Parathyroid adenoma (tissue), 2 donors: ENCODE data around the gene CD28.

ENCODE experiments used
- H2AFZ ChIP-seq: fragments of 300-600 bp; sonication (generic); one replicate; pipeline ENCODE4 v1.7.0; 2017; ENCODE audit warnings: antibody characterized with exemption, mild to moderate bottlenecking
- H3K27ac ChIP-seq: fragments of 300-600 bp; sonication (generic); one replicate; pipeline ENCODE4 v1.7.0; 2017
- H3K27me3 ChIP-seq: fragments of 300-600 bp; sonication (generic); one replicate; pipeline ENCODE4 v1.7.0; 2017; ENCODE audit warnings: low read length; ENCODE audit not compliant: control insufficient read depth, insufficient read depth
- H3K36me3 ChIP-seq: fragments of 300-600 bp; sonication (generic); one replicate; pipeline ENCODE4 v1.7.0; 2017; ENCODE audit warnings: low read length; ENCODE audit not compliant: control insufficient read depth, insufficient read depth
- H3K4me1 ChIP-seq: fragments of 300-600 bp; sonication (generic); one replicate; pipeline ENCODE4 v1.7.0; 2017; ENCODE audit warnings: control low read depth
- H3K4me2 ChIP-seq: fragments of 300-600 bp; sonication (generic); one replicate; pipeline ENCODE4 v1.7.0; 2017; ENCODE audit warnings: low read length
- H3K4me3 ChIP-seq: fragments of 300-600 bp; sonication (generic); one replicate; pipeline ENCODE4 v1.7.0; 2017; ENCODE audit warnings: low read depth, low read length
- H3K79me2 ChIP-seq: fragments of 300-600 bp; sonication (generic); one replicate; pipeline ENCODE4 v1.7.0; 2017; ENCODE audit warnings: control low read depth
- H3K9ac ChIP-seq: fragments of 300-600 bp; sonication (generic); one replicate; pipeline ENCODE4 v1.7.0; 2017; ENCODE audit warnings: mild to moderate bottlenecking
- H3K9me3 ChIP-seq: fragments of 300-600 bp; sonication (generic); one replicate; pipeline ENCODE4 v1.7.0; 2017; ENCODE audit warnings: low read length; ENCODE audit not compliant: control insufficient read depth
- CTCF ChIP-seq: fragments of 300-600 bp; sonication (generic); IDR thresholded peaks from one replicate; pipeline ENCODE4 v1.7.0; 2017; ENCODE audit warnings: antibody characterized with exemption, mild to moderate bottlenecking
- donor health status: primary hyperparathyroidism.

CD28 gene

GRCh38 chr2:203737360-203737759, 30.9 kb downstream of the CD28 start:
- TF ChIP-seq CTCF = no peak
- H3K4me3 ChIP-seq = no peak overlapping the region
- H3K9ac ChIP-seq = no peak overlapping the region
- H3K9me3 ChIP-seq = no peaks in the 10 kb centered on the region
- H3K4me1 ChIP-seq = peaks cover 19% of the 10 kb centered on the region
- no peaks in the 10 kb centered on the region for H3K79me2 ChIP-seq
- no peak overlapping the region for H2AFZ ChIP-seq
- no peaks in the 10 kb centered on the region for H3K36me3 ChIP-seq
- H3K27ac ChIP-seq = no peak overlapping the region
- H3K27me3 ChIP-seq = no peaks in the 10 kb centered on the region
- H3K4me2 ChIP-seq = no peak overlapping the region

GRCh38 chr2:203739351-203739750, 32.9 kb downstream of the CD28 start:
- Histone ChIP-seq H3K4me3 (no peak overlapping the region), H3K9me3 (no peaks in the 10 kb centered on the region), H3K27me3 (no peaks in the 10 kb centered on the region), H3K4me1 (peaks cover 22% of the 10 kb centered on the region), H2AFZ (no peak overlapping the region), H3K9ac (no peak overlapping the region), H3K36me3 (no peaks in the 10 kb centered on the region), H3K4me2 (no peak overlapping the region), H3K79me2 (no peaks in the 10 kb centered on the region), H3K27ac (no peak overlapping the region)
- TF ChIP-seq CTCF = no peak

GRCh38 chr2:203740871-203741281, 34.4 kb downstream of the CD28 start:
- Histone ChIP-seq H3K36me3 (no peaks in the 10 kb centered on the region), H3K4me2 (no peak overlapping the region), H3K9me3 (no peaks in the 10 kb centered on the region), H3K27me3 (no peaks in the 10 kb centered on the region), H3K4me1 (peaks cover 22% of the 10 kb centered on the region), H3K79me2 (no peaks in the 10 kb centered on the region), H3K4me3 (no peak overlapping the region), H3K9ac (no peak overlapping the region), H3K27ac (peak overlapping the region; percentile 49), H2AFZ (peak overlapping the region; percentile 68)
- no peak for TF ChIP-seq CTCF

GRCh38 chr2:203741566-203741965, 35.1 kb downstream of the CD28 start:
- Histone ChIP-seq H2AFZ (peak overlapping the region; percentile 68), H3K27ac (peak overlapping the region; percentile 49), H3K4me3 (no peak overlapping the region), H3K9me3 (no peaks in the 10 kb centered on the region), H3K4me1 (peaks cover 22% of the 10 kb centered on the region), H3K4me2 (no peak overlapping the region), H3K9ac (no peak overlapping the region), H3K79me2 (no peaks in the 10 kb centered on the region), H3K36me3 (no peaks in the 10 kb centered on the region), H3K27me3 (no peaks in the 10 kb centered on the region)
- TF ChIP-seq CTCF = no peak

GRCh38 chr2:203743441-203743981, 37.1 kb downstream of the CD28 start:
- Histone ChIP-seq H3K4me3 (no peak overlapping the region), H2AFZ (no peak overlapping the region), H3K79me2 (no peaks in the 10 kb centered on the region), H3K27me3 (no peaks in the 10 kb centered on the region), H3K4me1 (peaks cover 22% of the 10 kb centered on the region), H3K9me3 (no peaks in the 10 kb centered on the region), H3K4me2 (no peak overlapping the region), H3K9ac (no peak overlapping the region), H3K27ac (no peak overlapping the region), H3K36me3 (no peaks in the 10 kb centered on the region)
- TF ChIP-seq CTCF = no peak
